HG03432 (cell line): ENCODE measurements around the gene GFPT2.
A peak's percentile ranks its signal among the peaks of the same experiment; 100 is the strongest.

ENCODE experiments used
- ATAC-seq: cut with Tn5 transposase; IDR thresholded peaks from one replicate; pipeline ENCODE4 v1.9.1; 2021; ENCODE audit warnings: mild to moderate bottlenecking, moderate library complexity; ENCODE audit not compliant: unreplicated experiment

GFPT2 gene

DNA sequence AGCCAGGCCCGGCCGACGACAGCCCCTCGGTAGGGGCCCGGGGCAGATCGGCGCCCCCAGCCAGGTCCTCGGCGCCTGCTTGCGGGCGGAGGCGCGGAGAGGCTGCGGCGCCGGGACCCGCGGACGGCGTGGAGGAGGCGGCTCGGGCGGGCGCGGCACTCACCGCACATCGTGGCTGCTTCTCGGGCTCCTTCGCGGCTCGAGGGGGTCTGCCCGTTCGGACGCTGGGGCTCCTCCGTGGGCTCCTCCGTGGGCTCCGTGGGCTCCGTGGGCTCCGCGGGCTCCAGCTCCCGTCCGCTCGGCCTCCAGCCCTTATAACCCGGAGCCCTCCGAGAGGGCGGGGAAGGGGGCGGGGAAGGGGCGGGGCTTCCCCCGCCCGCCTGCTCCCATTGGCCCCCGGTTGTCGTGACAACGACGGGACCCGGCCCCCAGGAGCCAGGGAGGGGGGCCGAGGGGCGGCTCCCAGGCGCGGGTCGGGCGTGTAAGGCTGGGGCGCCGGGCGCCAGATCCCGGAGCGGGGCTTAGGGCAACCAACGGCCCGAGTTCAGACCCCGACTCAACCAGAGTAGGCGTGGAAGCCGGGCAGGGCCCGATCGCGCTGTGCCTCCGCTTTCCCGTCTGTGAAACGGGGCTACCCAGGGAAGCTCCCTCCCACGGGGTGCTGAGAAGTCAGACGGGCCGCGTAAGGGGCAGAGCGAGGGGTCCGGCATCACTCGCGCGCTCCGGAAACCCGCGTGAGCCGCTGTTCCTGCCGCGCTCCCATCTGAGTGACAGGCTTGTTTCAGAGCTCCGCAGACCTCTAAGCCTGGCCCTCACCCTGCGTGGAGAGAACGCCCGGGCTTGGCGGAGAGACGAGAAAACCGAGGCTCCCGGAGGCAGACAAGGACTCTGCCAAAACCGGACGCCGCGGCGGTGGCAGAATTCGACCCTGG is at the start of gene GFPT2:
Gene GFPT2, minus strand, starts transcription at position 289 of the 932 bp plus-strand sequence. Its CDS starts 119 bp downstream, at position 170.
- ATAC-seq: peak; percentile 75

DNA sequence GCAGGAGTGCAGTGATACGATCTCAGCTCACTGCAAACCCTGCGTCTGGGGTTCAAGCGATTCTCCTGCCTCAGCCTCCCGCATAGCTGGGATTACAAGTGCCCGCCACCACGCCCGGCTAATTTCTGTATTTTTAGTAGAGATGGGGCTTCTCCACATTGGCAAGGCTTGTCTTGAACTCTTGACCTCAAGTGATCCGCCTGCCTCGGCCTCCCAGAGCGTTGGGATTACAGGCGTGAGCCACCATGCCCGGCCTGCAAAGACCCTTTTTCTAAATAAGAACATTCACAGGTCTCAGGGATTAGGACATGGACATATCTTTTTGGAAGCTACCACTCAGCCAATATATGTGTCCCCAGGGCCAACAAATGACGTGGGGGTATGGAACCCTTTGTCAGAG is 49.6 kb upstream of the GFPT2 start:
- ATAC-seq: no peak

DNA sequence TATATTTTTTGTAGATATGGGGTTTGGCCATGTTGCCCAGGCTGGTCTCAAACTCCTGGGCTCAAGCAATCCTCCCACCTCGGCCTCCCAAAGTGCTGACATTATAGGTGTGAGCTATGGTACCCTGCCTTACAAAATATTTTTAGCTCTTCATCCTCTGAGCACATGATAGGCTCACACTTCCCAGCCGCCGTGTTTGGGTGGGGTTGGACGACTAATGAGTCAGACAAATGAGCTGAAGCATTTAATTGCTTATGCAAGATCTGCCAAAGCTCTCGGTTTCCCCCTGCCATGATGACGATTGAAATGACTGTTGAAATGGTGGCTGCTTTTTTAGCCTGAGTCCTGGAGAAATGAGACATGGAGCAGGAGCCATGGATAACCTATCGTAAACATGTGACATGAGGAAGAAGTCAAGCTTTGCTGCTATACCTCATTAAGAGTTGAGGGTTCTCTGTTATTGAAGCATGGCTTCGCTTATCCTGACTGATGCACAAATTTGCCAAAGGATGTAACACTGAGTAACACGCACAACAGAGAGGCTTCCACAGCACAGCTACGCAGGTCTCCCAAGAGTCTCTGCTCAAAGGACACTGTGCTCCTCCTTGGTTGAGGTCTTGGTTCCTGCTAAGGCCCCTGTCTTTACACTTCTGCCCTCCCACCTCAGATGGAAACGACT is 48.2 kb upstream of the GFPT2 start:
- ATAC-seq: no peak

DNA sequence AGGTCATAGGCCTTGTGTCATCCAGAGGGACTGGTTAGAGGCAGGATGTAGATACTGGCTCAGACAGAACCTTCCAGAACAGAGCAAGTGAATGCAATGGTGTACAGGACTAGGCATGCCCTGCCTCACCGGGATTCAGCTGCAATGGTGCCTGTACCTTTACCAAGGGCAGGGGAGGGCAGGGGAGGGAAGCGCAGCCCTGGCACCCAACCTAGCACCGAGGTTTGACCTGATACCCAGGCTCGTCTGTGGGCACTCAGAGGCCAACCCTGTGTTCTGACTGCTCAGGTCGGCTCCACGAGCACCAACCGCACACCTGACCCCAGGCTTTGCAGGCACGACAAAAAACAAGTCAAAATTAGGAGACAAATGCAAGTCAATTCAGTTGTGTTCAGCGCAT is 47.3 kb upstream of the GFPT2 start:
- ATAC-seq: no peak

DNA sequence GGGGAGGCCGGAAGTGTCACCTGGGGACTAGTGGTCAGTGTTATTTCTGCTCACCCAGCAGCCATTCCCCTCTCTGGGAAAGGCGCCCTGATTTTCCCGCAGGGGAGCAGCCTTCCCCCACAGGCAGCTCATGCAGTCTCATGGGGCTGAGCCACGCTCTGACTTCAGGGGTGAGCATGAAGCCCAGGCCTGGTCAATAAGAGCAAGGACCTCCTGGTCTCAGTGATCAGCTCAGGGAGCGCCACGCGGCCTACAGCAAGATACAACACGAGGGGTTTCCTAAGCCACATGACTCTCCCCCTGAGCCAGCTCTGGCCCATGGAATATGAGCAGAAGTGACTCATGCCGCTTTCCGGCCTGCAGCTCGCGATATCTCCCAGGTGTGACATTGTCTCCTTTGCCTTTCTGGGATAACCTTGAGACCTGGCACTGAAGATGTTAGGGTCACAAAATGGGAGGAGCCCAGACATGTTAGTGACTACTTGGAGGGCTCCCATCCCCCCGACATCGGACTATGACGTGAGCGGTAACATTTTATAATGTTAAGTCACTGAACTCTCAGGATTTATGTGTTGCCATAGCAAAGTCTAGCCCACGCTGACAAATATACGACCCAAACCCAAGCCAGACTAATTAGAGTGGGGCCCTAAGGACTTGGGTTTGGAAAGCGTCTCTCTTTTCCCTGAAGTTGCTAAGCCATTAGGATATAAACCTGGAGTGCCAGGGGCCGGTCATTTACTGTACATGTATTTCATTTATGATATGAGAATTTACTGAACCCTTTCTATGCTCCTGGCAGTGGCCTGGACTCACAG is 46.5 kb upstream of the GFPT2 start:
- no peak for ATAC-seq

DNA sequence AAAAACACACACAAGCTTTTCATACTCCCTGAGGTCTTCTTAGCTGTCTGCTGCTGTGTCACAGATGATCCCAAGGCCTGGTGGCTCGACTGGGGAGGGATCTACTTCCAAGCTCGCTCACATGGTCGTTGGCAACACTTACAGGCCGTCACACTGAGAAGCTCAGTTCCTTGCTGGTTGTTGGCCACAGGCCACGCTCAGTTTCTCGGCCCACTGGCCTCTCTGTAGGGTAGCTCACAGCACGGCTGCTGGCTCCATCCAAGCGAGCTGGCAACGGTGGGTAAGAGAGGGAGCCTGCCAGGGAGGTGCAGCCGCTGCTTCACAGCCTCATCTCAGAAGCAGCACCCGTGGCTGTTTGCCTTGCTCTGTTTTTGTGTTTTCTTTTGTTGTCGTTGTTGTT is 43.8 kb upstream of the GFPT2 start:
- no peak for ATAC-seq

DNA sequence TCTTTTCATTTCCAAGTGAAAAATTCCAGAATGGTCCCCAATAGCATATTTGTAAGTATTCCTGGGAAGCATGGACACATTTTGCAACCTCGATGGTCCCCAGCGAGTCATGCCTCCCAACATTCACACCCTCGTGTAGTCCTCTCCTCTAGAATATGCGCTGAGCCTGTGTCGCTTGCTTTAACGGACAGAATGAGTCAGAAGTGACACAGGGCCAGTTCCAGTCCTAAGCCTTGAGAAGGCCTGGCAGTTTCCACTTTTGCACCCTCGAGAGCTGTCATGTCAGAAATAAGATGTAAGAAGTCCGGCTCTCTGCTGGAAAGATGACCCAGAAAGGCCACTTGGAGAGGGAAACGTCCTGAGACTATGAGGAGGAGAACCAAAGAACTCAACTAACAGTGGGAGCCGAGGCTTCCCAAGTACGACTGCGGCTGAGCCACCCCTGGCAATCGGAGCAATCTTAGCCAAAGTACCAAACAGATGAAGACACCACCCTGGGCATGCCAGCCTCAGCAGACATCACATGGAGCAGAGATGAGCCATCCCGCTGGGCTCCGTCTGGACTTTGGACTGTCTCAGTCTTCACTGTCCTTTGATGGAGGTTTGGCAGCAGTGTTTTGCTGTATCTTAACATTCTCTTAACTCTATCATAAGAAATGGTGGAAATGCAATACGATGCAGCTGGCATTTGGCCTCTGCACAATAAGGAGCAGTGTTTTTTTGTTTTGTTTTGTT is 42.6 kb upstream of the GFPT2 start:
- ATAC-seq: no peak

DNA sequence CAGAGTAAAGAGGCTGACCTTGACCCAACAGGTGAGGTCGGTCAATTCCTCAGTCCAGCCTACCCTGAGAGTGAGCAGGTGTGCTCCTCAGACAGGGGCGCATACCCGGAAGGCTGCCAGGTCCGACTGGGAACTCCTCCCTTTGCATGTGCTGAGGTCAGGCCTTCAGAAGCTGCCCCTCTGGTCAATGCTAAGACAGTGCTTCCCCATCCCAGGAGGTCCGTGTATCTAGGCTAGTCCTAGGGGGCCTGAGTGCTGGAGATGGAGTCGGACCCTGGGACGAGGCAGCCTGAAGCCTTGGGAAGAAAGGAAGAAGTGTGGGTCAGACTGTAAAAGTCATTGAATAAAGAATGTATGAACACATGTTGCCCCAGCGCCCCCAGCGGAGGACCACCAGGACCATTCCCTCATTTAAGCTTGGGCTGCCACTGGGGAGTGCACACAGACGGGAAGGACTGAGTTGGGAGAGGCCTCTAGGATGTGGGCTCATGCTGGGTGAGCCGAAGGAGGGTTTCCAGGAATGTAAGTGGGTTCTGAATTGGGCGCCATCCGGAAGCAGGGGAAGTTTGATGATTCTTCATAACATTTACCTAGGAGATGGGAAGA is 41.0 kb upstream of the GFPT2 start:
- ATAC-seq: no peak

DNA sequence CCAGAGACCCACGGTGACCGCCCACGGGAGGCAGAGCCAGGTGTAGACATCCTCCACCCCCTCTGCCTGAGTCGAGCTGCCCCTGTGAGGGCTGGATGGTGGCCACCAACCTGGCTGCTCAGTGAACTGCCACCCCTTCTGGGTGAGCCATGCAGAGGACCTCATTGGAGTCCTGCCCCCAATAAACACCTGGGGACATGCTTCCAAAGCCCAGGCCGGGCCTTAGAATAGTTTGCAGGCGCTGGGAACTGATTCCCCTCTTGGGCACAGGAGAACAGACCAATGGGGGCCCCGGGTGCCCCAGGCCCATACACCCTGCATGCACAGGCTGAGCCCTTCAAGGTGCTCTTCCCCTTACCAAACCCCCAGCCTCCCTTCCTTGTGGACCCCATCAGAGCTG is 38.1 kb upstream of the GFPT2 start:
- ATAC-seq: no peak

DNA sequence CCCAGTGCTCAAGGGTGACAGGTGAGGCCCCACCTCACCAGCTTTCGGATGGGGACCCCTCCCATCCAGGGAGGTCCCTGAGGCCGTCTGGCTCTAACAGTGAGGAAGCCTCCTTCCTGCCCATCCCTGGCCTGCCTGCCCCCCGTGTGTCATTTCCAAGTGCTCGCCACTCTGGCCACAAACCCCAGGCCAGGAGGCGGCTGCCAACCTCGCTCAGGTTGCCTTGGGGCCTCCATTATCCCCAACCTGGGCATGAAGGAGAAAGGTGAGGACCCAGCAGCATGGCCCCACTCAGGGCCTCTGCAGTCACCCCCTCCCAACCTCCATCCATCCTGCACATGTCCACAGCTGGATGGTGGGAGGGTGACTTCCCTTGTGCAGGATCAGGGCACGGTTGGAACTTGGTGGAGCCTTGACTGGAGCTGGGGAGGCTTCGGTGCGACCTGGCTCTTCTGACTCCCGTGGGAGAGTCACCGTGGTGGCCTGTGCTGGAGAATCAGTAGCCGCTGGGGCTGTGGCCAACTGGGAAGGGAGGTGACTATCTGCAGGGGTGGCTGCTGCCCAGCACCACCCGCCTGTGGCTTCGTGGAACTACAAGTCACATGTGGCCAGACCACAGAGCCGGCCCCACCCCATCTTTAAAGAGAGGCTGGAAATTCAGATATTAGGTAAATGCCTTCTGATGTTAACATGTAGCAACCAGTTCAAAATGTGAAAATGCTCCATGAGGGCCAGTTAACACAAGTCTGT is 37.5 kb upstream of the GFPT2 start:
- ATAC-seq: no peak

DNA sequence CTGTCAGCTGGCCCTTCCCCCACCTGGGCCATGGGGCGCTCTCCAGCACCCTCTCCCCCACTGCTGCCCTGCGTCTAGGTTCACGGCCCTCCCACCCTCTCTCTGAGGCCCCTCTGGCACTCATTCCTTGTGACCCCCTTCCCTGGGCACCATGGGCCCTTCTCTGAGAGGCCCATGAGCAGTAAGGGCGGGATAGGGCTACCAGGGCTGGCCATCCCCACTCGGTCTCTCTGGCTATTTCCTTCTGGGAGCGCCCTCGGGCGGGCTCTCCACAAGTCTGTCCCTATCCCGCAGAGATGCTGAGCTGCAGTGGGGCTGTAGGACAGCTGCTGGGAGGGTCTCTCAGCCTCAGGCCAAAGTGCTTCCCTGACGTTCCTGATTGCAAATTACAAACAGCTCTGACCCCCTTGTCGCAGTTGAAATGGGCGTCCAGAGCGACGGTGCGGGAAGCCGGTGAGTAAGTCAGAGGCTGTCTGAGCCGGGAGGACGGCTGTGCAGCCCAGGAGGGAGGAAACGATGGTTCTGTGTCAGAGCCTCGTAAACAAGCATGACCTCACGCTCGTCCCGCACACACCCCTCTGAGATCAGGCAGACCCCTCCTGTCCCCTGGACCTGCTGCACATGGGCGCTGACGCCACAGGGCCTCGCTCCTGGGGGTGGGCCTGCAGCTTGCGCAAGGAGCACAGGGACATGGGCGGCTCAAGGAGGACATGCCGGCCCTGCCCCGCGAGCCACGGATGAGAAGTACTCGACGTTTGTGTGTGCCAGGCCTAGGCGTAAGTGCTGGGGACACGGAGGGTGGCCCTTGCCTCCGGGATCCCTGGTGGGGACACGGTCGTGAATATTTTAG is 36.3 kb upstream of the GFPT2 start:
- ATAC-seq: no peak

DNA sequence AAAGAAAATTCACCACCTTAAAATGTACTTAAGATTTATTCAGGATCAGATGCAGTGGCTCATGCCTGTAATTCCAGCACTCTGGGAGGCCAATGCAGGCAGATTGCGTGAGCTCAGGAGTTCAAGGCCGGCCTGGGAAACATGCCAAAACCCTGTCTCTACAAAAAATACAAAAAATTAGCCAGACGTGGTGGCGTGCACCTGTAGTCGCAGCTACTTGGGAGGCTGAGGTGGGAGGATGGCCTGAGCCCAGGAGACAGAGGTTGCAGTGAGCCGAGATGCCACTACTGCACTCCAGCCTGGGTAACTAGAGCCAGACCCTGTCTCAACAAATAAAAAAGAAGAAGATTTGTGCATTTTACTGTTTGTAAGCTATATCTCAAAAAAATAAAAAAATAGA is 34.7 kb upstream of the GFPT2 start:
- ATAC-seq: no peak

DNA sequence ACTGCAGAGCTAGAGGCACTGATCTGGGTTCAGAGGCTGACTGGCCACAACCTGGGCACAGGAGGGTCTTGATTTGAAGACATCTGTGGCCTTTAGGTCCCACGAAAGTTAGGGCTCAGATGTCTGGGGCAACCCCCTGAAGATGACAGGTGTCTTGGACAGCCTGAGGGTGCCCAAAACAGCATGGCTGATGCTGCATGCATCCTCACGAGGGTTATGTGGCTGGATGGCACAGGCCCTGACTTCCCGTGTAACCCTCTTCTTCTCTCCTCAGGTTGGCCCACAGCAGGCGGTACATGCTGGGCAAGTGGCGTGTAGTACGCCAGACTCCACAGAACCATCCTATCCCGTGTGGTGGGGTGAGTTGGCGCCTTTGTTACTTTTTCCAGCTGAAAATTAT is 29.8 kb upstream of the GFPT2 start:
- no peak for ATAC-seq

DNA sequence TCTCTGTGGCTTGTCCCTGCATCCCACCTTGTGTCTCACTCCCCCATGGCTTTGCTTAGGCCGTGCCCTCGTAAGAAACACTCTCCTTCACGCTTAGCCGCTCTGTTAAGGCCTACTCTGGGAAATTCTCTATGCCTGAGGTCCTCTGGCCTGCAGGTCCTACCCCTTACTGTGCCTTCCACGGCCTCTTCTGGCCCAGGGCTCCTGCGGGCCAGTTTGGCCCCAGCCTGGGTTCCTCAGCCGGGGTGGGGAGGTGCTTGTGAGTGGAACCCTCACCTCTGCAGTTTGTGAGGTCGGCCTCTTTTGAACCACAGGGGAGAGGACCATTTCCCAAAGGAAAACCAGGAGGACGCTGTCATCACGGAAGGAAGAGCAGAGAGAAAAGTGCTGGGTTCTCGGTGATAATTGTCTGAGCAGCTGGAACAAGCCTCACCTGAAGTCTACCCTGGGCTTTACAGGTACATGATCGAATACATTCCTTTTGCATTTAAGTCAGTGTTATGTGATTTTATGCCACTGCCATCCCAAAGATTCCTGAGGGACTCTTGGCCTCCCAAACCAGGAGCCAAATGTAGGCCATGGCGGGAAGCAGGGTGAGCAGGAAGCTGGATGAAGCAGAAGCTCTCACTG is 28.8 kb upstream of the GFPT2 start:
- no peak for ATAC-seq

DNA sequence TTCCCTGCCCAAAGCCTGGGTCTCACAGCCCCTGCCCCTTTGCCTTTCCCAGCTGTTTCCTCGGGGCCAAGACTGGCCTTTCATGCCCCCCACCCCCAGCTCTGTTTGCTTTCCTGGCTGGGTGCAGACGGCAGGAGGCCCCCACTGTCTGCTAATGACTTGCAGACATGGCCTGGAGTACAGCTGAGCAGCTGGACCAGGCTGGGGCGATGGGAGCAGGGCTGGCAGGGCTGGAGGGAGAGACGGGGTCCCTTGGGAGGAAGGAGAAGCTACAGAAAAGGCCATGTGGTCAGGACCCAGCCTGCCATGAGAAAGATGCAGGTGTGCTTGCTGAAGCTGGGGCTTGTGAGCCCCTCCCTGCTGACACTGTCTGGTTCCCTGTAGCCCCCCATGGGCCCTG is 28.3 kb upstream of the GFPT2 start:
- no peak for ATAC-seq

DNA sequence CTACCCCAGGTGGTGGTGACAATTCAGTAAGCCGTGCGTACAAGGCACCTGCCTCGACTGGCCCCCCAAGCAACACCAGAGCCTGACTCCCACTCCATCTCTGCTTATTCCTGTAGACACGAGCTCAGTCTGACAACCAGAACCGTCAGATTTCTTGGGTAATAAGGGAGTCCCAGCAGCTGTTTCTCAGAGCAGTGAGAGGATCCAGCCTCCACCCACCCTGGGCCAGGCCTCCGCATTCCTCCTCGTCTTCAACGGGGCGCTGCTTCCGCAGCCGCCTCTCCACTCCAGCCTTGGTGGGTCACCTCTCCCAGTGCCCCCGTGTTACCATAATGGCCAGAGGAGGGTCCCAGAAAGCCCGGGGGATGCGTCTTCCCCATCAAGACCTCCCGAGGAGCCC is 27.7 kb upstream of the GFPT2 start:
- no peak for ATAC-seq

DNA sequence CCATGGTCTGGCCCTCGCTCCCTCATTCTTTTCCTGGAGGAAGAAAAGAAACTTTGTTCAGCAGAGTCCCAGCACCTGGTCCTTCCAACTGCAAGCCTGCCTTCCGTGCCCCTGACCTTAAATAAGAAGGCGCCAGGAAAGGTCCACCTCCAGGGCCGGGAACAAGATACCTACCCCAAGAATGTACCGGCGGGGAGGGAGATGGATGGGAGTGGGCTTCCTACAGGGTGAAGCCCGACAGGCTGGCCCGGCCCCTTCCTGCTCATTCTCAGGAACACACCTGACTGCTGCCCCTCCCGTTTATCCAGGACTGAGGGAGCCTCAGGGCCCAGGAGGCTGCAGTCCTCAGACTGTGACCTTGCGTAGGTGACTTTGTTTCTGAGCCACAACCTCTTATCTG is 27.3 kb upstream of the GFPT2 start:
- no peak for ATAC-seq

DNA sequence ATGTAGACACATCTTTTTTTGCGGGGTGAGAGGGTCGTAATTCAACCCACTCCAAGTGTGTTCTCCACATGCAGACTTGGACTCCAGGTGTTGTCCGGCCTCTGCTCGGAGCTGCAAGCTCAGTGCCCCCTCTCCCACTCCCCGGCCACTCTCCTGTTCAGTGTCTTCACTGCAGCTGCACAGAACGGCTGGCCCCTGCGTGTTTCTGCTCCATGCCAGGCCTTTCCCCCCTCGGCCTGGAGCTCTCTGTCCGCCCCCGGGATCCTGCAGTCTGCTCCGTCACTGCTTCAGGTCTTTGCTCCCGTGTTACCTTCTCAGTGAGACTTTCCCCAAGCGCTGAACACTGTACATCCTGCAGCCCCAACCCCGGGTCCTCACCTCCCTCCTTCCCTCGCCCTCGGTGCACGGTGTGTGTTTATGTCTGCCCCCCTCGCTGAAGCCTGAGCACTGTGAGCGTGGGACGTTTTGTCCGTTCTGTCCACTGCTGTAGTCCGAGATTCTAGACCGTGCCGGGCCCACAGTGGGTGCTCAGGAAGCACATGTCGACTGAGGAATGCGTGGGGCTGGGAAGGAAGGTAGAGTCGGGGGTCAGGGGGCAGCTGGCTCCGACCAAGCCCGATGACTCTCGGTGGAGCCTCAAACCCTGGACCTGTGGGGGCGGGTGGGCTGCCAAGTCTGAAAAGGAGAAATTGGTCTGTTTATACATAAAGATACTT is 26.4 kb upstream of the GFPT2 start:
- ATAC-seq: no peak
